GM18907 (cell line): ENCODE results near the gene POLR3G.

Experiments used
- ATAC-seq: cut with Tn5 transposase; IDR thresholded peaks from one replicate; pipeline ENCODE4 v1.9.1; 2021; ENCODE audit warnings: mild to moderate bottlenecking, moderate library complexity; ENCODE audit not compliant: unreplicated experiment

Gene POLR3G

DNA sequence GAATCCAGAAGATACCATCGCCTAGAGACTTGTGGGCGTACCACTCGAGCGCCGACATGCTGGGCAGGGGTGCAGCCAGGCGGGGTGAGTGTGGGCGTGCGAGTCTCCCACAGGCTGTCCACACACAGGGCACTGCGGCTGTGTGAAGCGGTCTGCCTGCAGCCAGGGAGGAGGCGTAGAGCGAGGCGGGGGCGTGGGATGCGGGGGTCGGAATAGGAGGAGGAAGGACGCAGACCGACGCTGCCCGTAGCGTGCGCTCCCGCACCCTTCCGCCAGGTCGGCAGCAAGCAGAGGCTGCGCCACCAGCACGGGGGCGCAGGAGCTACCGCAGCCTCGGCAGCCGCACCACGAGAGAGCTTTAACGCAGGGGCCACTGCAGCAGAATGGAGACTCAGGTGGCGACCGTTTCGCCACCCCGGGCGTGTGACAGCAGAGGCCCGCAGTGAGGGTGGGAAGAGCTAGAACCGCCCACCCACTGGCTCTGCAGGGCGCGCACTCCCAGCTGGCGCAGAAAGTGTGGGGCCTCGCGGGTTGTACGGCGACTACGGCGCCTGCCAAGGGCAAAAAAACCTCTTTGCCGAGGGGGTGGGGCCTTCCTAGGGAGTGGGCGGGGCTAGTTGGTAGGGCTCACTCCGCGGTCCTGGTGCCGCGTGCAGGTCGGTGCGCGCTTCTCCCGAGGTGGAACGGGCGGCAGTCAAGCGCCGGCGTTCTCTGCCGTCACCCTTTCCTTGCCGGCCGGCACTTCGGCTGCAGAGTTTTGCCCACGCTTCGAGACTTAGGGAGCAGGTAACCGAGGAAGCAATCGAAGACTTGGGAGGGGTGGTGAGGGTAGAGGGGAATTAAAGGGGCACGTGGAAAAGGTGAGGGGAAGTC lies at the start of gene POLR3G, which contains the start of gene MBLAC2:
Gene POLR3G, plus strand, starts transcription at position 630 of the 873 bp plus-strand sequence. CDS start 10,704 bp downstream, outside the sequence.
Gene MBLAC2, minus strand, starts transcription at position 537 of the 873 bp plus-strand sequence. Its CDS starts 479 bp downstream, at position 58.
- peak; percentile 92 for ATAC-seq

- ATAC-seq, result peak; percentile 71
Observed at GRCh38 chr5:90434116-90434714, 40.4 kb upstream of the POLR3G start.

GRCh38 chr5:90437663-90438062 lies 37.0 kb upstream of the POLR3G start:
- ATAC-seq, result no peak

GRCh38 chr5:90438100-90438499 lies 36.6 kb upstream of the POLR3G start:
- no peak for ATAC-seq

DNA sequence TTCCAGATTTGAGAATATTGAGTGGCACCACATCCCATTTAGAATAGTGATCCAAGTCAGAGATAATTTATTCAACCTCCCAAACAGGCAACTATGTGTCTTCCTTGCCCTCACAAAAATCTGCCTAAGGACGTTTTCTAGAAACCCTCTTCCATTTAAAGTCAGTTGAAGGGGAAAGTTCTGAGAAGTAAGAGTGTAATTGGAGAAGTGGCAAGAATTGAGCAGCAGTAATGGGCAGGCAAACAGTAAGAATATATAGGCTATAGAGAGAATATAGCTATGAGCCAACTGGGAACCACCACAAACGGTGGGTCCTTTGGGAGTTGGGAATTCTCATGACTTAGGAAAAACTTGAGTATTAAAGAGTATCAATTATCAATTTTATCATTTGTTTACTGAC lies 34.0 kb upstream of the POLR3G start:
- no peak for ATAC-seq

GRCh38 chr5:90446961-90447360 lies 27.7 kb upstream of the POLR3G start:
- ATAC-seq, result no peak

- no peak for ATAC-seq
Observed at GRCh38 chr5:90461288-90461687, 13.4 kb upstream of the POLR3G start.

DNA sequence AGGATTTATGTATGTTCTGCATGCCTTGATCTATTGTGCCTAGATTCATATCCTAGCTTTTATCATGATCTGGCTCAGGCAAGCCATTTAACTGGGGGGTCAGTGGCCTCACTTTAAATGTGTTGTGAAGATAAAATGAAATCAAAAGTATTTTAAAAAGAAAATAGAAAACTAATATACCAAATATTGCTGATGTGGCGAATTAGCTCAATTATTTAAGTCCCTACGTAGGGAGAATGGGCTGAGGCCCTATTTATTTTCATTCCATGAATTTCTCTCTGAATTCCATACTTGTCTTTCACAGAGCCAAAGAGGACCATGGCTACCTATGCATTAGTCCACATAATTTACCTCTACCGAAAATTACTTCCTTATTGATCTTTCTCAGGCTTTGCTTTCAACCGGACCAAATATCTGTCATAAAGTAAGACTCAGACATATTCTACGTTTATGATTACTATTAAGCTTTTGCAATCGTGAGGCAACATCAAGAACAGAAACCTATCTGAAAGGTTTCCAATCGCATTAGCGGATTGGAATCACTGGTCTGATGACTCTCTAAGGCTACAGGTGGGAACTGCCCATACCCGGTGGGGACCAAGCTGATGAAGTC lies 1.8 kb upstream of the POLR3G start:
- ATAC-seq, result peak; percentile 2

DNA sequence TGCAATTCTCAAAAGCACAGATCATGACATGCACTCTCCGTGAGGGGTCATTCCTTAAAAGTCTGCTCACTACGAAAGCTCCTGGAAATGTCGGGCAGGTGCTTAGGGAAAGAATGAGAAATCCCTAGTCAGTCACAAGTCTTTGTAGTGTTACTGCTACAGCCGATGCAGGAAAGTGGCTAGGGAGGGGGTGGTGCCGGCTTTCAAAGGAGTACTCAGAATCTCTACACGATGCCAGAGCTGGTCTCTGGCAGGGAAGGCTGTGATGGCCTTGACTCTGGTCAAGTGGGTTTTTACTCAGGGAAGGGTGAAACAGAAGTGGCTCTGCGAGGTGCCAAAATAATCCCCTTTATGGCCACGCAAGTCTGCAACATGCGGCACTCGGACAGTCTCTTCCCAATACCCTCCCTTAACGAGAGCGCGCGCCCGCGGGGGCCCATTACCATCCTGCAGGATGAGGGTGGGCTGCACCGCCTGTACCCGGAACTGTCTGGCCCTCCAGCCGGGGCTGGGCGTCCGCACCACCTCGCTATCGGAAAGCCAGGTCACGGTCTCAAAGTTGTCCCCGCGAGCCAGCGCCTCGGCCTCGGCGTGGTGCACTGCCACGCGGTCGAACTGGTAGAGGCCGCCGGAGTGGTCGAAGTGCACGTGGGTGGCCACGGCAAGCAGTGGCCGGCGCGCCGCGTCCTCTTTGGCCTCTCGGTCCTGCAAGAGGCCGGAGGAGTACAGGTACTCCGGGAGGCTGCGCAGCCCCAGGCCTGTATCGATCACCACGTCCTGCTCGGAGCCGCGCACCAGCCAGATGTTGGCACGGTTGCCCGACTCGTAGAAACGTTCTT lies 1.0 kb upstream of the POLR3G start:
- peak; percentile 22 for ATAC-seq

GRCh38 chr5:90475436-90475980 lies 844 bp downstream of the POLR3G start:
- no peak for ATAC-seq

- ATAC-seq, result no peak
Observed at GRCh38 chr5:90476391-90476790, 1.7 kb downstream of the POLR3G start.

GRCh38 chr5:90477073-90477472 lies 2.4 kb downstream of the POLR3G start:
- no peak for ATAC-seq

GRCh38 chr5:90477621-90478215 lies 3.1 kb downstream of the POLR3G start:
- ATAC-seq, result no peak

DNA sequence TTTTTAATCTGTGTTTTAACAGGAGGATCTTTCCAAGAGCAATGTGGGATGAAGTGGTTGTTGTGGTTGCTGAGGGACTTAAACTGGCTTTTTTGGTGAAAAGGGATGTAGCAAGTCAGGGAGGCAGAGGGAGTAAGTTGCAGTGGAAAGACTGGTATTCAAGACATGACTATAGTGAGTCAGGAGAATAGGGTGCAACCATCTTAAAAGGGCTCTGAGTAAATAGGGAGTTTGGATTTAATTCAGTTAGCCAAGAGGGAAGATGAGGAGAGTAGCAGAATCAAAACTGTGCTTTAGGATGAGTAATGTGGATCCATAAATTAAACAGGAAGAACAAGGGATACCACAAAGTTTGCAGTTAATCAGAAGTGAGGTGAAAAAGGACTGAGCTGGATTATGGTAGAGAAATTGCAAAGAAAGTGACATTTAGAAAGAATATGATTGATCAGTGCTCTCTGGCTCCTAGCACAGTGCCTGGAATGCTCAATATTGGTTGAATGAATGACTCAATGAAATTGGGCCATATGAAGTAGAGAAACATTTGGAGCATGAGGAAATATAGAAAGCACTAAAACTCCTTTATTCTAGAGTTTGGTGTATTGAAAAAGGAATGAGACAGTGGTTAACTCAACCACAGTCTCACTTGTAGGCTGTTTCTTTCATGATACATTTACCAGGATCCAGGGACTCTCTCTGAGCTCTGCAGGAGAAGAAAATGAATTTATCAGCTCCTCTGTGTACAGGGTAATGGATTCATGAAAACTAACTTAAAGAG lies 5.1 kb downstream of the POLR3G start:
- ATAC-seq, result no peak

DNA sequence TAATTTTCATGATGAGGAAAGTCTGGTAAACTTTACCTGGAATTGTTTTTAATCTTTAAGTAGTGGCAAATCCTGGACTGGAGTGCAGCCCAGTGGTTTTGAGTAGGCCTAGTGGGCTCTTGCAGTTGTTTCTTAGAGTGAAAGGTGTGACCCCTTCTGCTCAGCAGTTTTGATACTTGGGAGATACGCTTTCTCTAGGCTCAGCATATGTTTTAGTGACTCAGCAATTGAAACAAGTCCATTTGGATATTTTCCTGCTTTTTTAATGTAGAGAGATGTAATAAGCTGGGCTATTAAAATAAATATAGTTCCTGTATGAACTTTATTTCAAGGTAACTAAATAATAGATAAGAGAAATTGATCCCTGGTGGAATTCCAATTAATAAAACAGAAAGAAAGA lies 6.0 kb downstream of the POLR3G start:
- no peak for ATAC-seq

- no peak for ATAC-seq
Observed at GRCh38 chr5:90483206-90483605, 8.5 kb downstream of the POLR3G start.

DNA sequence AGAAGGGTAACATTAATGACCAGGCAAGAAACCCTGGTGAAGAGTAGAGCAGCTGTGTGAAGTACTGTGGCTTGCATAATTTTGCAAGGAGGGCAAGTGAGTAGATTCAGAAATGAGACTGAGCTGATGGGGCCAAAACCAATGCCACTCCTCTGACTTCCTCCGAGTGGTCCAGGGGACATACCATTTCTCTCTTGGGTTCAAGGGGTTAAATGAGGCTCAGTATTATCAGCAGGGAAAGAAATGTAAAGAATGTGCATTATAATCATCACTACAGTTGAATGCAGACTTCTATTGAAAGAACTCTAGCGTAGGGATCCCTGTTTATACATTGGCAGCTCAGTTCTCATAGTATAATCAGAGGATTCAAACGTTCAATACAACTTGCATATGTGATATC lies 9.9 kb downstream of the POLR3G start:
- ATAC-seq, result no peak

DNA sequence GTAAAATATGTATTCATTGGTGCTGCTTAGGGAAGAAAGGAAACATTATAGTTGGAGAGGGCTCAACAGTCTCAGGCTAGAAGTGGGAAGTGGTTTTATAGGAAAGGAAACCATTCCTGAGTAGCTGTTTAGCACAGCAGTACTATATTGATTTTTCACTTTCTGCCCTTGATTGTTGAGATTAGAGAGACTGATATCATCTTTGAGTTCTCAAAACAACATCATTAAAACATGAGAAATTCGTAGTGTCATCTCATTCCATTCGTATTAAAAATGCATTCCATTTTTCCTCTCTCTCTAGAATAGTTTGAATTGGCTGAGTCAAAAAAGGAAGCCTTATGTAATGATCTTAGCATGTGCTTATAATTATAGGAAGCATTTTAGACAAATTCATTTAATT lies 14.1 kb downstream of the POLR3G start:
- ATAC-seq, result no peak

DNA sequence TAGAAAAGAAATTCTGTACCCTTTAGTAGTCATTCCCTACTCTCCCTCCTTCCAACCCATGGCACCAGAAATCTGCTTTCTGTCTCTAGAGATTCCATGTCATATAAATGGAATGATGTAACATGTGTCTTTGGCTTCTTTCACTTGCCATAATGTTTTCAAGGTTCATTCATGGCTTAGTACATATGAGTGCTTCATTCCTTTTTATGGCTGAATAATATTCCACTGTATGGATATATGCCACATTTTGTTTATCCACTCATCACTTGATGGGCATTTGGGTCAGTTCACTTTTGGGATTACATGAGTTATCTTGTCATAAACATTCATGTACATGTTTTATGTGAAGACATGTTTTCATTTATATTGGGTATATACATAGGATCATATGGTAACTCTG lies 19.4 kb downstream of the POLR3G start:
- ATAC-seq, result no peak
